SK-N-SH treated with all-trans-retinoic acid at 6 μM for 48 hours (cell line): ENCODE results near the gene XK.
"Not testable (repeated sequence)": the region's sequence is repeated elsewhere in the genome, so short reads cannot be mapped to it uniquely, and the experiment has no call there.

Experiments used
- ATAC-seq: fragments of 200-7000 bp; cut with Tn5 transposase; 3 replicates; pipeline ENCODE4 v1.9.1; 2020; ENCODE audit warnings: mild to moderate bottlenecking, moderate library complexity
- BACH2 ChIP-seq: fragments of 250-450 bp; sonication (Bioruptor Pico); IDR thresholded peaks from 2 replicates; pipeline ENCODE4 v1.9.0; 2021; ENCODE audit warnings: mild to moderate bottlenecking, borderline replicate concordance
- CREB5 ChIP-seq: fragments of 250-450 bp; sonication (Bioruptor Pico); IDR thresholded peaks from 2 replicates; pipeline ENCODE4 v1.5.1; 2020; ENCODE audit warnings: low read depth, mild to moderate bottlenecking, moderate library complexity
- CSDC2 ChIP-seq: fragments of 250-450 bp; sonication (Bioruptor Pico); IDR thresholded peaks from 2 replicates; pipeline ENCODE4 v1.5.0; 2020; ENCODE audit warnings: mild to moderate bottlenecking, moderate library complexity
- ESRRG ChIP-seq: fragments of 250-450 bp; sonication (Bioruptor Pico); IDR thresholded peaks from 2 replicates; pipeline ENCODE4 v1.6.1; 2021; ENCODE audit warnings: mild to moderate bottlenecking
- GLIS3 ChIP-seq: fragments of 250-450 bp; sonication (Bioruptor Pico); IDR thresholded peaks from 2 replicates; pipeline ENCODE4 v1.5.0; 2020; ENCODE audit warnings: mild to moderate bottlenecking, moderate library complexity
- OSR1 ChIP-seq: fragments of 250-450 bp; sonication (Bioruptor Pico); IDR thresholded peaks from 2 replicates; pipeline ENCODE4 v1.8.0; 2022; ENCODE audit warnings: moderate library complexity, mild to moderate bottlenecking, inconsistent platforms
- PPARA ChIP-seq: fragments of 250-450 bp; sonication (Bioruptor Pico); IDR thresholded peaks from 2 replicates; pipeline ENCODE4 v1.5.0; 2020; ENCODE audit warnings: mild to moderate bottlenecking, borderline replicate concordance
- RARB ChIP-seq: fragments of 250-450 bp; sonication (Bioruptor Pico); IDR thresholded peaks from 2 replicates; pipeline ENCODE4 v1.8.0; 2021; ENCODE audit warnings: mild to moderate bottlenecking, moderate library complexity
- TCF4 ChIP-seq: fragments of 250-450 bp; sonication (Bioruptor Pico); IDR thresholded peaks from 2 replicates; pipeline ENCODE4 v1.8.0; 2021; ENCODE audit warnings: mild to moderate bottlenecking, moderate library complexity, borderline replicate concordance
- TOX ChIP-seq: fragments of 250-450 bp; sonication (Bioruptor Pico); IDR thresholded peaks from 2 replicates; pipeline ENCODE4 v1.8.0; 2021; ENCODE audit warnings: mild to moderate bottlenecking, moderate library complexity, borderline replicate concordance
- TSHZ2 ChIP-seq: fragments of 250-450 bp; sonication (Bioruptor Pico); IDR thresholded peaks from 2 replicates; pipeline ENCODE4 v1.5.0; 2020; ENCODE audit warnings: mild to moderate bottlenecking, moderate library complexity
- ZC3H10 ChIP-seq: fragments of 250-450 bp; sonication (Bioruptor Pico); IDR thresholded peaks from 2 replicates; pipeline ENCODE4 v1.5.1; 2021; ENCODE audit warnings: mild to moderate bottlenecking, moderate library complexity
- ZFP3 ChIP-seq: fragments of 250-450 bp; sonication (Bioruptor Pico); IDR thresholded peaks from 2 replicates; pipeline ENCODE4 v1.5.0; 2020; ENCODE audit warnings: mild to moderate bottlenecking, moderate library complexity
- ZNF565 ChIP-seq: fragments of 450-650 bp; formaldehyde crosslinking; conservative IDR thresholded peaks from 2 replicates; pipeline ENCODE4 v1.5.0; 2020; ENCODE audit warnings: low read depth, mild to moderate bottlenecking, moderate library complexity
- ZNF70 ChIP-seq: fragments of 450-650 bp; formaldehyde crosslinking; IDR thresholded peaks from 2 replicates; pipeline ENCODE4 v1.5.0; 2020; ENCODE audit warnings: mild to moderate bottlenecking, moderate library complexity
- ZNF8 ChIP-seq: fragments of 450-650 bp; formaldehyde crosslinking; IDR thresholded peaks from 2 replicates; pipeline ENCODE4 v1.5.0; 2020; ENCODE audit warnings: mild to moderate bottlenecking, moderate library complexity
- TF ChIP-seq, protein P1 (sequence below): fragments of 250-450 bp; sonication (Bioruptor Pico); IDR thresholded peaks from 2 replicates; pipeline ENCODE4 v1.8.0; 2021; ENCODE audit warnings: low read depth, mild to moderate bottlenecking, moderate library complexity, borderline replicate concordance
- TF ChIP-seq, protein P2 (sequence below): fragments of 250-450 bp; sonication (Bioruptor Pico); IDR thresholded peaks from 2 replicates; pipeline ENCODE4 v1.8.0; 2020; ENCODE audit warnings: mild to moderate bottlenecking, moderate library complexity, borderline replicate concordance

The XK gene

DNA sequence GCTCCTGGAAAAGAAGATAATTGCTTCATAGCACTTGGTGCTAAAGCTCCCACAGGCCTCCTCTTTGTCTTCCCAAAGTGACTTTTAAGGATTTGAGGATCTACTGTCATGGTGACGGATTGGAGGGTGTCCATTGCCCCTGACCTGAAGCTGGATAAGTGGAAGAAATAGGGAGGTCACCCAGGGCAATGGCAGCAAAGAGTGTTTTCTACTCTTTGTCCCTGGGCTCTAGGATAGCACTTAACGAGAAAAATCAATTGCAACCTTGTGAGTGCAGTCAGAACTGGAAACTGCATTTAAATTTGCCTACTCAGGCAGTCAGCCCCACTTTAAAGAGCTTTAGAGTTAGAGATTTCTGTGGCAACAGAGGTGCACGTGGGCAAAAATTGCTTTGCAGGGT is 43.7 kb upstream of the XK start:
- TF ChIP-seq ZNF565 (CRISPR knock-in tag) = no peak
- no peak for TF ChIP-seq TSHZ2 (CRISPR knock-in tag)
- no peak for ATAC-seq

- TF ChIP-seq BACH2 (CRISPR knock-in tag) = no peak
- no peak for TF ChIP-seq OSR1
- TF ChIP-seq CREB5 (CRISPR knock-in tag) = no peak
- TF ChIP-seq ESRRG (CRISPR knock-in tag) = no peak
- no peak for TF ChIP-seq ZNF8 (CRISPR knock-in tag)
- TF ChIP-seq RARB (CRISPR knock-in tag) = no peak
- TF ChIP-seq ZNF565 (CRISPR knock-in tag) = no peak
- no peak for TF ChIP-seq PPARA (CRISPR knock-in tag)
- TF ChIP-seq TOX = no peak
- no peak for TF ChIP-seq GLIS3 (CRISPR knock-in tag)
- TF ChIP-seq, protein P1, sequence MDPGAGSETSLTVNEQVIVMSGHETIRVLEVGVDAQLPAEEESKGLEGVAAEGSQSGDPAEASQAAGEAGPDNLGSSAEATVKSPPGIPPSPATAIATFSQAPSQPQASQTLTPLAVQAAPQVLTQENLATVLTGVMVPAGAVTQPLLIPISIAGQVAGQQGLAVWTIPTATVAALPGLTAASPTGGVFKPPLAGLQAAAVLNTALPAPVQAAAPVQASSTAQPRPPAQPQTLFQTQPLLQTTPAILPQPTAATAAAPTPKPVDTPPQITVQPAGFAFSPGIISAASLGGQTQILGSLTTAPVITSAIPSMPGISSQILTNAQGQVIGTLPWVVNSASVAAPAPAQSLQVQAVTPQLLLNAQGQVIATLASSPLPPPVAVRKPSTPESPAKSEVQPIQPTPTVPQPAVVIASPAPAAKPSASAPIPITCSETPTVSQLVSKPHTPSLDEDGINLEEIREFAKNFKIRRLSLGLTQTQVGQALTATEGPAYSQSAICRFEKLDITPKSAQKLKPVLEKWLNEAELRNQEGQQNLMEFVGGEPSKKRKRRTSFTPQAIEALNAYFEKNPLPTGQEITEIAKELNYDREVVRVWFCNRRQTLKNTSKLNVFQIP (CRISPR knock-in tag) = no peak
- TF ChIP-seq, protein P2, sequence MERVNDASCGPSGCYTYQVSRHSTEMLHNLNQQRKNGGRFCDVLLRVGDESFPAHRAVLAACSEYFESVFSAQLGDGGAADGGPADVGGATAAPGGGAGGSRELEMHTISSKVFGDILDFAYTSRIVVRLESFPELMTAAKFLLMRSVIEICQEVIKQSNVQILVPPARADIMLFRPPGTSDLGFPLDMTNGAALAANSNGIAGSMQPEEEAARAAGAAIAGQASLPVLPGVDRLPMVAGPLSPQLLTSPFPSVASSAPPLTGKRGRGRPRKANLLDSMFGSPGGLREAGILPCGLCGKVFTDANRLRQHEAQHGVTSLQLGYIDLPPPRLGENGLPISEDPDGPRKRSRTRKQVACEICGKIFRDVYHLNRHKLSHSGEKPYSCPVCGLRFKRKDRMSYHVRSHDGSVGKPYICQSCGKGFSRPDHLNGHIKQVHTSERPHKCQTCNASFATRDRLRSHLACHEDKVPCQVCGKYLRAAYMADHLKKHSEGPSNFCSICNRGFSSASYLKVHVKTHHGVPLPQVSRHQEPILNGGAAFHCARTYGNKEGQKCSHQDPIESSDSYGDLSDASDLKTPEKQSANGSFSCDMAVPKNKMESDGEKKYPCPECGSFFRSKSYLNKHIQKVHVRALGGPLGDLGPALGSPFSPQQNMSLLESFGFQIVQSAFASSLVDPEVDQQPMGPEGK (CRISPR knock-in tag) = no peak
- TF ChIP-seq ZC3H10 (CRISPR knock-in tag) = no peak
- no peak for TF ChIP-seq ZNF70 (CRISPR knock-in tag)
- TF ChIP-seq ZFP3 (CRISPR knock-in tag) = no peak
- ATAC-seq = no peak
Measured at GRCh38 chrX:37644381-37645305, 40.9 kb upstream of the XK start.

DNA sequence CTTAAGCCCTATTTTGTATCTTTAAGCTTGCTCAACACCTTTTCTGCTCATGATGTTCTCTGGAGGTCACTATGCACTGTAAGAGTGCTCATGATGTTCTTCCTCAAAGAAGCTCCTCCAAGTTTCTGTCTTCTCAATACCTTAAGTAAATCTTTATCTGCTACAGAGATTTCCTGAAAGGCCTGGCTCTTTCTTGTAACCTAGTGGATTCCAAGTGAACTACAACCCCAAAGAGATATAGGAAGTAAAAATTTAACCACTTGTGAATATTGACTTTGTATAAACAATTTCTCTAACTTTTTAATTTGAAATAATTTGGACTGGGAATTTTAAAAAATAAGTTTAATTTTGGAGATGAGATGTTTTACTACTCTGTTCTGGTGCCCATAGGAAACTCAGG is 39.3 kb upstream of the XK start:
- no peak for TF ChIP-seq TCF4 (CRISPR knock-in tag)

DNA sequence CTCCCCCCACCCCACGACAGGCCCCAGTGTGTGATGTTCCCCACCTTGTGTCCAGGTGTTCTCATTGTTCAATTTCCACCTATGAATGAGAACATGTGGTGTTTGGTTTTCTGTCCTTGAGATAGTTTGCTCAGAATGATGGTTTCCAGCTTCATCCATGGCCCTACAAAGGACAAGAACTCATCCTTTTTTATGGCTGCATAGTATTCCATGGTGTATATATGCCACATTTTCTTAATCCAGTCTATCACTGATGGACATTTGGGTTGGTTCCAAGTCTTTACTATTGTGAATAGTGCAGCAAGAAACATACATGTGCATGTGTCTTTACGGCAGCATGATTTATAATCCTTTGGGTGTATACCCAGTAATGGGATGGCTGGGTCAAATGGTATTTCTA is 34.7 kb upstream of the XK start:
- ATAC-seq = not testable (repeated sequence)

More for the DNA sequence above, 39.3 kb upstream of the XK start:
- no peak for ATAC-seq

DNA sequence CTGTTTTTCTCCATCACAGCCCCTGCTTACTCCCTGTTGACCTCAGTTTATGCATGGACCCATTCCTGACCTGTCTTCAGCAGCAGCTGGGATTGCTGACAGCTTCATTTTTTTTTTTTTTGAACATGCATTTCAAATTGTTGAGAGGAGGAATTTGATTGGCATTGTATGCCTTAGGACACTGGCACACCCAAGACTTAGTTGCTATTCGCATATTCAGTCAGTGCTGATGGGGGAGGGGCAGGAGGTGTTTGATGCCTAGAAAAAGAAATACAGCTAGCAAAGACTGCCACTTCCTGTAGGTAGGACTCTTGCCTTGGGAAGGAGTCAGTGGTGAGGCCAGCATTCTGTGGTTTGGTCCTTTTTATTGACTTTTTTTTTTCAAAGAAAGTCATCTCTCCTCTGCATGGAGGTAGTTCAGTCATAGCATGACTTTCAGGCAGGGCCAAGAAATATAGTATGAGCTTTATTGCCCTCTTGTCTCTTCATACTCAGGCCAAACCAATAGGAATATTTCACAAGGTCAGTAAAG is 33.6 kb upstream of the XK start:
- TF ChIP-seq TCF4 (CRISPR knock-in tag) (no peak), ZFP3 (CRISPR knock-in tag) (no peak), CSDC2 (no peak), OSR1 (no peak), GLIS3 (CRISPR knock-in tag) (no peak), RARB (CRISPR knock-in tag) (no peak), BACH2 (CRISPR knock-in tag) (no peak)
- TF ChIP-seq, protein P2 (CRISPR knock-in tag) = no peak
- TF ChIP-seq, protein P1 (CRISPR knock-in tag) = no peak
- ATAC-seq = no peak
